Uterus (tissue), 4 donors: ENCODE data around the gene PLA2G7. TPM values are rescaled to one million over a fixed set of nuclear protein-coding genes. Genes with fewer than 3 reads are reported as not detected.
"Not testable (repeated sequence)": the region's sequence is repeated elsewhere in the genome, so short reads cannot be mapped to it uniquely, and the experiment has no call there.

ENCODE experiments used
- DNase-seq, 2 donors: peaks; one replicate each; pipeline ENCODE4 v3.0.0-alpha.2; 2019 to 2020
- H3K27ac ChIP-seq, 2 donors: fragments of 200-600 bp; sonication (generic); 1 replicate in 1 of 2; 2 replicates in 1 of 2; pipeline ENCODE4 v1.5.1; 2016 to 2018
- H3K27me3 ChIP-seq, 2 donors: fragments of 200-600 bp; sonication (generic); one replicate each; pipeline ENCODE4 v1.5.1; 2018 to 2019; ENCODE audit warnings: control low read depth in 1 of 2
- H3K36me3 ChIP-seq, 2 donors: fragments of 200-600 bp; sonication (generic); one replicate each; pipeline ENCODE4 v1.5.1; 2019; ENCODE audit warnings: control low read depth in 1 of 2
- H3K4me1 ChIP-seq, 2 donors: fragments of 200-600 bp; sonication (generic); one replicate each; pipeline ENCODE4 v1.5.1; 2018 to 2019; ENCODE audit warnings: control low read depth in 1 of 2
- H3K4me3 ChIP-seq, 2 donors: fragments of 200-600 bp; sonication (generic); 1 replicate in 1 of 2; 2 replicates in 1 of 2; pipeline ENCODE4 v1.5.1; 2018 to 2019; ENCODE audit warnings: mild to moderate bottlenecking in 1 of 2
- H3K9me3 ChIP-seq, 2 donors: fragments of 200-600 bp; sonication (generic); one replicate each; pipeline ENCODE4 v1.5.1; 2019; ENCODE audit warnings: control low read depth in 1 of 2
- POLR2A ChIP-seq, 2 donors: fragments of 450-650 bp; IDR thresholded peaks; one replicate each; pipeline ENCODE4 v1.6.1; 2016; ENCODE audit warnings: antibody characterized with exemption in 2 of 2, mild to moderate bottlenecking in 1 of 2, moderate library complexity in 1 of 2
- intact Hi-C: fragments of 100-400 bp; cut with DNase I; formaldehyde crosslinking; loops from one replicate; pipeline ENCODE4 v1.15.1; 2023; ENCODE audit warnings: low total_unique reads
- total RNA-seq, 4 donors: library from RNA; depleted of rRNA in 3 of 4; stranded (reverse); fragments of >200 nt in 3 of 4; gene quantifications; one replicate each; pipeline versions ENCODE4 v1.1.0 to v1.2.4, GENCODE V29; 2014 to 2023
- TF ChIP-seq, protein P1 (sequence below), 4 experiments: fragments of 200-600 bp in 2 of 4; fragments of 450-650 bp in 2 of 4; sonication (generic) in 2 of 4; IDR thresholded peaks; one replicate each; pipeline ENCODE4 v1.5.1; 2016 to 2019; ENCODE audit warnings: antibody characterized with exemption in 4 of 4, mild to moderate bottlenecking in 2 of 4, moderate library complexity in 1 of 4
- donor health status: DM: yes; HTN: yes; CAD: no.

Gene PLA2G7
- total RNA-seq, 4 donors from 2014 or later: 3.9 TPM; not detected in 3

DNA sequence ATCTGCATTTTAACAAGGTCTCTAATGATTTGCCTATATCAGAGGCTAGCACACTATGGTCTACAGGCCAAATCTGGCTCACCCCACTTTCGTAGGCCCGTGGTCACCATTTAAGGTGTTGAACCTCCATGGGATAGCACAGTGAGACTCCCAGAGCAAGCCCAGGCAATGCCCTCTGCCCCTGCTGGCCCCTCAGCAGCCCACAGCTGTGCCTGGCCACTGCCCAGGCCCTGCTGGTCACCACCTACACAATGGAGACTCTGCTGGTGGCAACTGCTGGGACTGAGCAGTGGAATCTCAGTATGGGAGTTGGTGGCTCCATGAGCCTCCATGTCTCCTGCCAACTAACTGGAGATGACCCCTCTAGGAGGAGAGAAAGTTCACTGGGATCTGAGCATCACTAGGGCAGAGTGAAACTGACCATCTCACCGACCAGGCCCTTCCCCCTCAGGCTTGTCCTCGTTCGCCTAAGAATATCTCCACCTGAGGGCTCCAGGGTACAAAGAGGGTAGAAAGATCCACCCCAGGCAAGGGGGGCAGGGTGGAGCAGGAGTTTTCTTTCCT lies 13.8 kb upstream of the PLA2G7 start:
- TF ChIP-seq POLR2A (IDR thresholded peaks at IDR 0.05): no peak
- TF ChIP-seq, protein P1, sequence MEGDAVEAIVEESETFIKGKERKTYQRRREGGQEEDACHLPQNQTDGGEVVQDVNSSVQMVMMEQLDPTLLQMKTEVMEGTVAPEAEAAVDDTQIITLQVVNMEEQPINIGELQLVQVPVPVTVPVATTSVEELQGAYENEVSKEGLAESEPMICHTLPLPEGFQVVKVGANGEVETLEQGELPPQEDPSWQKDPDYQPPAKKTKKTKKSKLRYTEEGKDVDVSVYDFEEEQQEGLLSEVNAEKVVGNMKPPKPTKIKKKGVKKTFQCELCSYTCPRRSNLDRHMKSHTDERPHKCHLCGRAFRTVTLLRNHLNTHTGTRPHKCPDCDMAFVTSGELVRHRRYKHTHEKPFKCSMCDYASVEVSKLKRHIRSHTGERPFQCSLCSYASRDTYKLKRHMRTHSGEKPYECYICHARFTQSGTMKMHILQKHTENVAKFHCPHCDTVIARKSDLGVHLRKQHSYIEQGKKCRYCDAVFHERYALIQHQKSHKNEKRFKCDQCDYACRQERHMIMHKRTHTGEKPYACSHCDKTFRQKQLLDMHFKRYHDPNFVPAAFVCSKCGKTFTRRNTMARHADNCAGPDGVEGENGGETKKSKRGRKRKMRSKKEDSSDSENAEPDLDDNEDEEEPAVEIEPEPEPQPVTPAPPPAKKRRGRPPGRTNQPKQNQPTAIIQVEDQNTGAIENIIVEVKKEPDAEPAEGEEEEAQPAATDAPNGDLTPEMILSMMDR (IDR thresholded peaks at IDR 0.05): no peak
- no peak overlapping the region for H3K27ac ChIP-seq
- no peak overlapping the region for H3K4me3 ChIP-seq
- intact Hi-C loops: no loop called here
- DNase-seq: no peak
- H3K27me3 ChIP-seq: no peaks in the 10 kb centered on the region
- no peaks in the 10 kb centered on the region for H3K9me3 ChIP-seq
- no peaks in the 10 kb centered on the region for H3K4me1 ChIP-seq
- H3K36me3 ChIP-seq: no peaks in the 10 kb centered on the region

DNA sequence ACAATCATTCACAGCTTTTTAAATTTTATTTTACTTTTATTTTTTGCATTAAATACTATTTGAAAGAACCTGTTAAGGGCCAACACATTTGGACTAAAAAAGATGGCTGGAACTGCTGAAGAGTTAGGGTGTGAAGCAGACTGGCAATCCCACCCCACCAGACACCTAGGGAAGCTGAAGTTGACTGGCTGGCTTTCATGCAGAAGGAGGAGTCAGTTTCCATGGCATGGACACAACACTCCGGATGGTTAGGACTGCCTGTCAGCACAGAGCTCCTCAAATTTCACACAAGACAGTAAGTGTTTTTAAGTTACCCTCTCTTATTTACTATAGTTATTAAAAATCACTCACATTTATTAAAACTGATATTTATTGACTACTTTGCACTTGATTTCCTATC lies 11.5 kb upstream of the PLA2G7 start, which contains the start of gene ANKRD66:
Gene ANKRD66 (plus strand): TSS at position 238 of the 400 bp plus-strand sequence. CDS start 5,016 bp downstream, outside the sequence.
- DNase-seq: no peak
- intact Hi-C loops: no loop called here
- Histone ChIP-seq H3K4me1 (no peaks in the 10 kb centered on the region), H3K27ac (no peak within 1 kb of the TSS), H3K36me3 (no peaks in the 10 kb centered on the region), H3K27me3 (no peaks in the 10 kb centered on the region), H3K4me3 (no peak within 1 kb of the TSS), H3K9me3 (no peaks in the 10 kb centered on the region)
- TF ChIP-seq POLR2A (IDR thresholded peaks at IDR 0.05): no peak
- TF ChIP-seq, protein P1 (IDR thresholded peaks at IDR 0.05): no peak

DNA sequence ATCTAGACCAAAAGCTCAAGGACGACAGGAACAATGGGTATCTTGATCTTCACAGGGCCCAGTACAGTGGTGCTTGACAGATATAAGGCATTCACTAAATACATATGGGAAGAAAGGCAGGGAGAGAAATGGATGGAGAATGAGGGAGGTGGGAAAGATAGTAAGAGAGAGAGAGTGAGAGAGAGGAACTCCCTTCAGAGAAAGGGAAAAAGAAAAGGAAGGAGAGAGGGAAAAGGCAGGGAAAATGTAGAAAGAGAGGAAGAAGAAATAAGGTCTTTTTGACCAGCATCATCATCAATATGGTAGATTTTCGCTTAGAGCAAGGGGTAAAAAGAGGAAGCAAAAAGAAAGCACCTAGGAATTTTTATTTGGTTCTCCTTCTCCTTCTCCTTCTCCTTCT lies 10.8 kb upstream of the PLA2G7 start:
- Histone ChIP-seq H3K27me3 (no peaks in the 10 kb centered on the region), H3K4me3 (no peak overlapping the region), H3K4me1 (no peaks in the 10 kb centered on the region), H3K27ac (no peak overlapping the region), H3K36me3 (no peaks in the 10 kb centered on the region), H3K9me3 (no peaks in the 10 kb centered on the region)
- DNase-seq: no peak
- intact Hi-C loops: no loop called here
- no peak for TF ChIP-seq POLR2A (IDR thresholded peaks at IDR 0.05)
- TF ChIP-seq, protein P1 (IDR thresholded peaks at IDR 0.05): no peak

DNA sequence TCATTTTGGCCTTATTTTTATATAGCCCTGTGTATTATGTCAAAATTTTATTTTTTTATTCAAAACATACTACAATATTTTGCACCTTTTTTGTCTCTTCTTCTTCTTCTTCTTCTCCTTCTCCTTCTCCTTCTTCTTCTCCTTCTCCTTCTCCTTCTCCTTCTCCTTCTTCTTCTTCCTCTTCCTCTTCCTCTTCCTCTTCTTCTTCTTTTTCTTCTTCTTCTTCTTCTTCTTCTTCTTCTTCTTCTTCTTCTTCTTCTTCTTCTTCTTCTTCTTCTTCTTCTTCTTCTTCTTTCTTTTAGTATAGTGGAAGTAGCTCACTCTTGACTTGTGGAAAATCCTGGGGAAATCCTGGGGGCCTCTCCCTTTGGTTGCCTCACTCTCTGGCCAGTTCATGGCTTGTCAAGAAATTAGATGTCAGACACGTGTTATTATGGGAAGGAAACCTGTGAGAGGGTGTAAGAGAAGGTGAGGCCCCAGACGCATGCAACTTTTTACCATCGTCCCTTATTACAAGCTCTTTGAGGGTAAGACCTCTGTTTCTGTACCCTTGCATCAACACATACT lies 9.1 kb upstream of the PLA2G7 start:
- intact Hi-C loops, H3K27ac ChIP-seq, H3K4me1 ChIP-seq, H3K9me3 ChIP-seq, H3K27me3 ChIP-seq, H3K36me3 ChIP-seq, H3K4me3 ChIP-seq, DNase-seq: not testable (repeated sequence)

DNA sequence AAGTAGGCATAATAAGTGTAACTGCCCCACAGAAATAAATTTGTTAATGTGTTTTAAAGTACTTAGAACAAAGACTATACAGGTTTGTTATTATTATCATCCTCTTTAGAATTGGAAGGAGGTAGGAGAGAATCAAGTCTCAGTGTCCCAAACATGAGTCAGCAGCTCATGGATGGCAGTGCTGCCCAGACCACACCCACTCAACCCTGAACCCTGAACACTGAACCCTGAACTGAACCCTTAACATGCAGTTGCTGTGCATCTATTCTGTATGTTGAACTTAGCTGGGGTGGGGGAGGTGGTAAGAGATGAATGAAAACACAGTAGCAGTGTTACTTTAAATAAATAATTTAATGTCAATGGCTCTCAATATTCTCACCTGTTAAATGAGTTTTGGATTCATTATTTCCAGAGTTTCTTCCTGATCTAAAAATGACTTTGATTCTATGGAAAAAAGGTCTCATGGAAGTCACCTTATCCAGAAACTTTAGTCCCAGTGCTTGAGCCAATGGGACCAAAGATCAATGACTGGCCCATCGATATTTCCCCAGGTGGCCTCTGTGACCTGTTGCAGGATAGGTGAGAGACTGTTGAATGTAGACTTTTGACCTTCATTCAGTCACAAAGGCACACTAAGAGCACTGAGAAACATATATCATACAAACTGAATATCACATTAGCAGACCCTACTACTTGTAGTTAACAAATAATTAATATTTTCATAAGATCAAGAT lies 8.4 kb upstream of the PLA2G7 start:
- no peaks in the 10 kb centered on the region for H3K9me3 ChIP-seq
- TF ChIP-seq, protein P1 (IDR thresholded peaks at IDR 0.05): no peak
- no peak for TF ChIP-seq POLR2A (IDR thresholded peaks at IDR 0.05)
- no peaks in the 10 kb centered on the region for H3K27me3 ChIP-seq
- no peaks in the 10 kb centered on the region for H3K36me3 ChIP-seq
- no peaks in the 10 kb centered on the region for H3K4me1 ChIP-seq
- H3K27ac ChIP-seq: no peak overlapping the region
- intact Hi-C loops: no loop called here
- DNase-seq: no peak
- H3K4me3 ChIP-seq: no peak overlapping the region
